Measurements from ENCODE around the gene MEF2C.
"Not testable (repeated sequence)": the region's sequence is repeated elsewhere in the genome, so short reads cannot be mapped to it uniquely, and the experiment has no call there.

DNA sequence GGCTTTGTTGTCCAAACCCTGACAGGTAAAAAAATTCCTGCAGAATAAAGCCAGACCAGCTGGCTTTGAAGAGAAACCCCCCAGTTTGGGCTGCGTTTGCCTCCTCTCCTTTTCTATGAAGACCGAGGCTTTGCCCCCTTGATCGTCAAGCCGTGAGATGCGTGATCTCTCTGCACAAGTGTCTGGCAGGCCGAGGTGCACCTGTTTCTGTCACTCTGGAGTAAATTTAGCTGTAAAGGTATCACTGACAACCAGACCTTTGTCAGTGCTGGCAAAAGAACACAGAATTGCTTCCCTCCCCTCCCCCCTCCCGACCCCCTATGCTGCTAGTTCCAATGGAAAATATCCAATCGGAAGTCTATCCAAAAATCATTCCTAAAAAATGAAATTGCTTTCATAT lies 21.0 kb upstream of the MEF2C start:
- TF ChIP-seq EZH2 (IDR thresholded peaks at IDR 0.05; ENCODE audit: insufficient read depth, poor library complexity, severe bottlenecking); EZH2phosphoT487 (IDR thresholded peaks at IDR 0.05; ENCODE audit: insufficient read depth, low read depth): not testable (repeated sequence)

Measured in GM23248 (cell line).